ENCODE measurements around the gene PCP2. TPM values are rescaled to one million over a fixed set of nuclear protein-coding genes. Genes with fewer than 3 reads are reported as not detected.

The PCP2 gene
- total and polyA plus RNA-seq, 2 of the 8 experiments (the other 6 are each of a cell fraction or from before 2014, with no cell fraction given), result not detected

GRCh38 chr19:7643031-7643415 lies 9.5 kb upstream of the PCP2 start:
- no peak overlapping the region for H3K56ac ChIP-seq (replicated peaks; ENCODE audit: insufficient read length, low read depth, low read length)
- H4K8ac ChIP-seq (ENCODE audit: extremely low read depth, insufficient read depth, low read length), result no peak overlapping the region
- no peak overlapping the region for H3K23ac ChIP-seq (ENCODE audit: insufficient read length)
- H2BK120ac ChIP-seq (replicated peaks; ENCODE audit: low read depth, low read length), result no peak overlapping the region
- H3K14ac ChIP-seq (ENCODE audit: insufficient read length), result no peak overlapping the region
- H3K79me1 ChIP-seq (ENCODE audit: low read depth, low read length), result no peaks in the 10 kb centered on the region; the same call in 1 of the 2 replicates
- H3K4ac ChIP-seq (replicated peaks; ENCODE audit: insufficient read length, low read depth, low read length), result no peak overlapping the region
- H4K5ac ChIP-seq (ENCODE audit: insufficient read length, low read depth, low read length), result no peak overlapping the region
- no peak overlapping the region for H2AK5ac ChIP-seq (ENCODE audit: low read depth, low read length)
- no peak overlapping the region for H4K91ac ChIP-seq (replicated peaks; ENCODE audit: insufficient read length, low read length)
- no peak overlapping the region for H2BK12ac ChIP-seq (ENCODE audit: low read depth, low read length)
- H3K23me2 ChIP-seq (ENCODE audit: low read depth, low read length), result peaks cover 5% of the 10 kb centered on the region; the same call in 1 of the 2 replicates
- H2AFZ ChIP-seq (ENCODE audit: low read length), result no peak overlapping the region
- FAIRE-seq (no peak), DNase-seq (ENCODE audit: low read depth in 1 of 2, low spot score in 2 of 2) (no peak)
- peaks cover 0 to 5% (median 0%) of the 10 kb centered on the region in 4 experiments; a peak in 2 of 7 replicates for H3K4me1 ChIP-seq (replicated peaks in 1 of 4; ENCODE audit: control insufficient read depth in 3 of 4, insufficient read depth in 4 of 4, low read length in 3 of 4)
- H3K4me3 ChIP-seq (ENCODE audit: extremely low read depth in 1 of 4, insufficient read depth in 2 of 4, low read depth in 3 of 4, low read length in 4 of 4), result no peak overlapping the region
- no peak overlapping the region for H3K18ac ChIP-seq (ENCODE audit: extremely low read depth, low read length)
- no peak overlapping the region for H2BK20ac ChIP-seq (ENCODE audit: low read length)
- H3K9me3 ChIP-seq (ENCODE audit: insufficient read depth in 2 of 2, low read depth in 1 of 2, low read length in 1 of 2), result no peaks in the 10 kb centered on the region; a peak in 1 of 4 replicates
- no peaks in the 10 kb centered on the region for H3K27me3 ChIP-seq (replicated peaks in 1 of 4; ENCODE audit: control insufficient read depth in 3 of 4, extremely low read depth in 1 of 4, insufficient read depth in 3 of 4, low read length in 3 of 4)
- H2BK5ac ChIP-seq (ENCODE audit: low read depth, low read length), result no peak overlapping the region
- H3K79me2 ChIP-seq (ENCODE audit: control insufficient read depth in 1 of 2, insufficient read depth in 2 of 2, low read length in 2 of 2), result peaks cover 0 to 3% of the 10 kb centered on the region in 2 experiments; a peak in 1 of 4 replicates
- 94% methylated on average over 7 of the region's 8 CpGs; no CpG with 5 or more reads in 1 of the 2 experiments for WGBS, 2 experiments (ENCODE audit: extremely low coverage in 1 of 2, insufficient coverage in 1 of 2, insufficient read length in 1 of 2, insufficient replicate concordance in 2 of 2, low coverage in 1 of 2, low lambda C conversion rate in 2 of 2, missing lambda C conversion rate in 1 of 2)
- ChIA-PET CTCF (ENCODE audit: partially characterized antibody) (interaction anchor here (0.6 to 1.5 kb wide), 2 partner anchors 156 to 891 kb away, joined by 3 read pairs; no protein-coding TSS in a partner anchor), POLR2A (ENCODE audit: partially characterized antibody) (interaction anchor here (0.6 to 2.3 kb wide), 4 partner anchors 10 to 188 kb away, joined by 3 to 11 read pairs (median 3); partner anchors contain the start of genes PCP2 and TRAPPC5)
- H2BK15ac ChIP-seq (ENCODE audit: low read length), result no peak overlapping the region
- H4K20me1 ChIP-seq (replicated peaks in 1 of 2; ENCODE audit: control insufficient read depth in 1 of 2, insufficient read depth in 2 of 2, low read length in 2 of 2), result peaks cover 0 to 16% of the 10 kb centered on the region in 2 experiments
- H3K27ac ChIP-seq (ENCODE audit: low read depth, low read length), result no peak overlapping the region
- no peak overlapping the region for H3K4me2 ChIP-seq (ENCODE audit: insufficient read depth in 1 of 2, low read depth in 2 of 2, low read length in 2 of 2)
- peaks cover 0 to 6% (median 2%) of the 10 kb centered on the region in 4 experiments; a peak in 2 of 8 replicates for H3K36me3 ChIP-seq (ENCODE audit: control insufficient read depth in 2 of 4, insufficient read depth in 4 of 4, low read length in 3 of 4)
- H3K9ac ChIP-seq (replicated peaks in 1 of 4; ENCODE audit: extremely low read depth in 1 of 4, low read depth in 3 of 4, low read length in 3 of 4), result no peak overlapping the region
- TF ChIP-seq JUN (IDR thresholded peaks at IDR 0.05; ENCODE audit: low read depth, low read length) (no peak), NRF1 (IDR thresholded peaks at IDR 0.05; ENCODE audit: low read depth, low read length) (no peak), CTCF (IDR thresholded peaks at IDR 0.05; ENCODE audit: control extremely low read depth in 1 of 3, insufficient read depth in 1 of 3, low read depth in 1 of 3, low read length in 3 of 3) (no peak), ZNF274 (IDR thresholded peaks at IDR 0.05; ENCODE audit: borderline replicate concordance, extremely low read depth, low read length) (no peak), YY1 (IDR thresholded peaks at IDR 0.05; ENCODE audit: low read depth, low read length) (no peak), FOSL1 (IDR thresholded peaks at IDR 0.05; ENCODE audit: insufficient read depth, low read depth, low read length) (no peak), KDM4A (IDR thresholded peaks at IDR 0.05; ENCODE audit: low read depth, low read length, severe bottlenecking) (no peak), POU5F1 (IDR thresholded peaks at IDR 0.05; ENCODE audit: low read depth, low read length) (no peak), MAX (IDR thresholded peaks at IDR 0.05) (no peak), ATF3 (IDR thresholded peaks at IDR 0.05; ENCODE audit: insufficient read depth, low read depth, low read length) (no peak)
